Measurements from ENCODE around the gene DCLK2.

Gene DCLK2

DNA sequence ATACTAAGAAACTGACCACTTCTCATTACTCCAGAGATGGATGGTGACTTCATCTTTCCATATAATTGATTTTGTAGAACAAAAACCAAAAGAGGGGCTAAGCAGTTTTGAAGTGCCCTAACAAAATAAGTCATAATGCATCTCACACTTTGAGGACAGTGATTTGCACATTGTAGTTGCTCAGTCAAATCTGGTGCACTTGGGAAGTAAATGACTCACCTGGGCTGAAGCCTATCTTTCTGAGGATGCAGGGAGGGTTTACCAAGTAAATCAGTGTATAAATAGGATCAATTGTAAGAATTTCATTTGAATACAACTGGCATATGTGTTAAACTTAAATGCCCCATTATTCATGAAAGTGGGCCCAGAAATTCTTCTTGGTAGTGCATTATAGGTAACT is 134.2 kb downstream of the DCLK2 start:
- no peak for DNase-seq

DNA sequence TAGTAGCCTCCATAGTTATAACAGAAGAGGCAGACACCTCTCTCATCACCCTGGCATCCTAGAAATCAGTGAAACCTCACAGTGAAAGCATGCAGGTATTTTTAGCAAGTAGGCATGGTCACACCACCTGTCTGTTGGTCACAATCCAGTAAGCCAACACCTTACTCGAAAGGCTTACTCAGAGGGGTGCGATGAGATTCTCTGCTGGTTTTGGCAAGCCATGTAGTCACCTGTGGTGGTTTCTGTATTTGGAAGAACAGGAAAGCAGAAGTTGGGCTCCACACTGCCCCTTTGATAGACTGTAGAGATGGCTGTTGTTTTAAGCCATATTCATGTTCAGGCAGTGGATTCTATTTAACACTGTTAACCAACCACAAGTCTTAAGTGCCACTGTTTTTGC is 134.7 kb downstream of the DCLK2 start:
- no peak for DNase-seq

DNA sequence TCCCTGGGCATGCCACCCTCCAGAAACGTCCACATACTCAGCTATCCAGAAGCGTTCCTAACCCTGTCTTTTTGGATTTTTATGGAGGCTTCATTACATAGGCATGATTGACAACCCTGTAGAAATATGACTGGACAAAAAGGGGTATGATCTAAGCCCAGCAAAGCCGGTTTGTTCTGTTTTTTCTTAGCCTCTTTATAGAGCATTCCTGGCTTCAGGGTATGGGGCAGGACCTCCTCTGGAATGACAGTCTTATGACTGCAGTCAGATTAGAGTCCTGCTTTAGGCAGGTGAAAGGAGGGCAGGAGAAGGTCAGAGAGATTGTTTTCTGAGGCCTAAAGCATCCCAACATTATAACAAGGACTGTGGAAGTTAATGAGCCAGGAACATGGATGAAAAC is 137.4 kb downstream of the DCLK2 start:
- DNase-seq: no peak

DNA sequence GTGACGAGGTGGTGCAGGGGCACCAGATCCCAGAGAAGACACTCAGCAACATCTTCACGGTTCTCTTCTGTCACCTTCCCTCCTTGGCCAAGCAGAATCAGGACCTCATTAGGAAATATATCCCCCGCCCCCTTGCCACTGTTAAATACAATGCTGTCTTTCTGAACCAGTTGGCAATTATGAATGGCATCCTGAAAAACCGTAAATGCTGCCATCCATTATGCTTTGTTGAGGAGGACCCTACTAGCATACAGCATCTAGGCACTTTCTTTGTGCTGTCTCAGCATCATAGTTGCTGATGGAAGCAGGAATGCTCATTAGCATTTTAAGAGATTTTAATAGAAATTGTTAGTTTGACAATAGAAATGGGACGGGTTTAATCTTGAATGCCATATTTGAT is 138.5 kb downstream of the DCLK2 start:
- no peak for DNase-seq

DNA sequence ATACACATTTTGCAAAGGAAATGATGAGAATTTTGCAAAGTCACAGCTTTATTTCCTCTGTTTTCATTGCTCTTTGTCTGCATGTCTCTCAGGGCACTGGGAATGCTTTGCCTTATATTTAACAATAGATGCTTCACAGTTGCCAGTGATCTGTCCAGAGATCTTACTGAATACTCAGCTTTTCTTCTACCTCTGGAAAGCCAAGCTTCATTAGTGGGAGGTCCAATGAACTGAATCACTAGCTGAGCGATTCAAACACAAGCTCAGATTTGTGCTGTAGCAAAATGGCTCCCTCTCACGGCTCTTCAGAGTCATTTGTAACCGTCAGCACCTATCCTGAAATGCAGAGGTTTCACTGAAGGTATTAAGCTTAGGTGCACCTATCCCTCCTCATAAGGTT is 138.9 kb downstream of the DCLK2 start:
- DNase-seq: no peak

DNA sequence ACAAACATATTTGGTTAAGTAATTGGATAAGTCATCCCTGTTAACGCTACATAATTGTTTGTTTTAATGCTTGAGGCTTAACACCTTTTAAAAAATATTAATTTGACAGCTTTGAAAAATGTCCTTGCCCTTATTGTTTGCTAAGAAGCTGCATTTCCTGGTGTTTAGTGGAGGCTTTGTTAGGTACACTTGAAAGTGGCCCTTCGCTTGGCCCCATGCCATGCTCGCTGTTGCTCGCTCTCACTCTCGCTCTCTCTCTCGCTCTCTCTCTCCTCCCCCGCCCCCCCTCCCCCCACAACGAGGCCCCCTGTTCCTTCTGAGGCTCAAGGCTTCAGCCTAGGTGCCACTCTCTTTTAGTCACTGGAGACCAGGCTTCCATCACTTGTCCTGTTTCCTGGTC is 139.6 kb downstream of the DCLK2 start:
- no peak for DNase-seq

DNA sequence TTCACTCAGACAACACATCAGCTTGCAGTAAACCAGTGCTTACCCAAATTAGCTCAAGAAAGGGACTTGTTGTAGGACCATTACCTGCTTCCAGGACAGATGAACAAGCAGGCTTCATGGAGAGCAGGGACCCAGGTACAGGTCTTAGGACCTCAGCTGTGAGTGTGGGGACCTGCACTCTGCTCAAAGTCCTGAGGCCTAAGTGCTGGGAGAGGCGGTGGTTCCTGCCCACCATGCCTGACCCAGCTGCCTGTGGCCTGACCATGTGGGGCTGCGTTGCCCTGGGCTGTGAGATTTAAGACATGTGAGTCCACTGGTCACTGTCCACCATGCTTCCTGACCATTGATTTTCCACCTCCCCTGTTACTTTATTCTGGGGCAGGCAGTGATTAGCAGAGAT is 140.2 kb downstream of the DCLK2 start:
- no peak for DNase-seq

DNA sequence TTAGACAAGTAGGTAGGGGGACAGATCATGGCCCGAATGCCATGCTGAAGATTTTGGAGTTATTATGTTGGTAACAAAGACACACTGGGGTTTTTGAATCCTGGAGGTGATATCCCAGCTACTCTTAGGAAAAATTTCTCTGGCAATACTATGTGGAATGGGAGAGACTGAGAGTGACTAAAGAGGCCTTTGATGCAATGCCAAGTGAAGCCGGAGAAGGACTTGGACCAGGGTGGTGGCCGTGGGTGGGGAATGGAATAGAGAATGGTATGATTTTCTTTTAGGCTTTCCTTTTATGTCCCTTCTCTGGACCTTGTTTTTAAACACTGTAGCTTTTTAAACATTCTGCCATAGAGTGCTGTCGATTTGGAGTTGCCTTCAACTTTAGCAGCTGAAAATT is 141.6 kb downstream of the DCLK2 start:
- DNase-seq: no peak

DNA sequence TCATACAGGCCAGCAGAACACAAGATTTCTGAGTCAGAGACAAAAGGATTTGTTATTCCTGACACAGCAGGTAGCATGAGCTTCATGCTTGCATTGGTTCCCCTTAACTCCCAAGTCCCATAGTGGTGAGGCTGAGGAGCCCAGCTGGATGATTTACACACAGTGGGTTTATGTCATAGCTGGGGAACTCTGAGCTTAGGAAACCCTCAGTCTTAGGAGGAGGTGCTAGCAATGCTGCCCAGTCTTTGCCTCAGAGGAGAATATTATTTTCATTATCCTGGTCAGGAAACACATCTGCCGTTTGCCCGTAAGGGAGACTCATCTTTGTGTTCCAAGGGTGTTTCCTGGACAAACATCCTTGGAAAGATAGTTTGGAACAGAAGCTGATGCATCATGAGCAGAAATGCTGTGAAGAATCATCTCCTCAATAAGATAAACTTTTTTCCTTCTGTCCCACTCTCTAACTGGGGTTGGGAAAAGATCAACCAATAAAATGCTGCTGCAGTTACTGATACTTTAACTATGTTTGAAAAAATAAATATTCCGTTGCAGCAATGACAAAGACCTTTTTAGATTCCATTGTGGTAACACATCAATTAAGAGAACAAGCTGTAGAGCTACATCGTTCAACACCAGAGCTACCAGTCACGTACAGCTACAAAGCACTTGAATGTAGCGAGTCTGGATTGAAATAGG is 146.8 kb downstream of the DCLK2 start:
- no peak for DNase-seq

DNA sequence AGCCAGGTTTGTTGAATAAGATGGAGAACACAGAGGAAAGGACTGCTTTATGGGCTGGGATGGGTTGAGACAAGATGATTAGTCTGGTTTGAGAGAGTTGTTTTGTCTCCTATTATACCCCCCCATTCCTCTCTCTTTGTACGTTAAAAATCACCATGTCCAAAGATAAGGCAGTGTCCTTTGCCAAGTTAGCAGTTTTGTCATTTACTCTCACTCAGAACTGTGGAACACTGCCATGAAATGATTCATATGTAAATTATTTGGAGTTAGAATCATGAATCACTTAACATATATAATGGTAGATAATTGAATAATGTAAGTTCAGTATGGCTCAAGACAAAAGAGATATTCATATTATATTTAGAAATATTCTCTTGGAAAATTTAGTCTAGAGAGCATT is 151.3 kb downstream of the DCLK2 start:
- DNase-seq: no peak

DNA sequence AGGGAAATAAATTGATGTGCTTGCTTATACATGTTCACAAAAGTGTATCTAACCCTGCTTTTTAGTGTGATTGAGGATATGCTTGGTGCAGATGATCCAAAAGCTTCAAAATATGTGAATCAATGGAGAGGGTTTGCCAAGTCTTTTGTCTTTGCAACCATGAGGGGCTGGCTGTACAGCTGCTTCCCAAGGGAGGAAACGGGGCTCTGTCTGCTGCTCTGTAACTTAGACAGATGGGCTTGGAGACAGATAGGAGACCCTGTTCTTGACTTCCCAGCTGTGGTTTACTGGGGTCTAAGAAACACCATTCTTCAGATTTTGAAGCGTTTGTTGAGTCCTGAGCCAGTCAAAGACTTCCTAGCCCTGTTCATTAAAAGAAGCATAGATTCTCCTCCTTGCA is 152.3 kb downstream of the DCLK2 start:
- no peak for DNase-seq

DNA sequence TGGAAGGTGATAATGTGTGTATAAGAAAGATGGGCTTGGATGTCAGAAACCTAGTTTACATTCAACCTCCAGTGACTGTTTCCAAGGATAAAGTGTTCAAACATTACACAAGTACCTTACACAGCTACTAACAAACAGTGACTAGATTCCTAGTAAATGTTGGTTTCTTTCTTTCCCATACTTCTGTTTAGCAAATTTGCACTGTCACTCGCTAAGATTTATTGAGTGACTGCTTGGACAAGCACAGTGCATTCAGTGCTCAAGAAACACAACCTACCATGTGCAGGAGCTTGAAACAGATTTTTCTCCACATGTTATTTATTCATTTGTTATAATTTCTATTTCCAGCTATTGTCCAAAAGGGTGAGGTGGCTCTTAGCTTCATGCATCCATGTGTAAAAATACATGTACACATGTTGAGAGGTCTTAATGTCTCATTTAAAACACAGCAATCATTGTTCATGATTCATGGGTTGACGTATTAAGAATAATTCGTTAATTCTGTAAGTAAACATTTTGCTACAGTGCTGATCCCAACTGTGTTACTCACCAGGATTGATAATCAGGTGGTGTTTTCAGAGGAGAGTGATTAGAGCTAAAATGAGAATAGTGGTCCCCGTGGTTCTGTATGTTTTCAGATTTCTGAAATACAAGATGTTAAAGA is 153.0 kb downstream of the DCLK2 start:
- no peak for DNase-seq

DNA sequence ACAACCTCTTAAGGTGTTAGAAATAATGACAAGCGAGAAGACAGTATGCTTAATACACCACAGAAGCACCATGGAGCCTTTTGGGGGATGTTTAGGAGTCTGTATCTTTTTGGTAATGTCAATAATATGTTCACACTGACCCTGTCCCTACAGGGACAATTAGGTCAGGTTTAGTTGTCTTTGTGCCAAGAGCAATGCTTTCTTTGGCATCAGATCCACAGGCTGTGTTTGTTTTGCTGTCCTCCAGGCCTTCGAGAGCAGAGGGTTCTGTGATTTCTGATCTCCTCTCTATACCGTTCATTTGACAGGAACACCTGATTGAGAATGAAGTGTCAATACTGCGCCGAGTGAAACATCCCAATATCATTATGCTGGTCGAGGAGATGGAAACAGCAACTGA is 153.8 kb downstream of the DCLK2 start:
- no peak for DNase-seq

DNA sequence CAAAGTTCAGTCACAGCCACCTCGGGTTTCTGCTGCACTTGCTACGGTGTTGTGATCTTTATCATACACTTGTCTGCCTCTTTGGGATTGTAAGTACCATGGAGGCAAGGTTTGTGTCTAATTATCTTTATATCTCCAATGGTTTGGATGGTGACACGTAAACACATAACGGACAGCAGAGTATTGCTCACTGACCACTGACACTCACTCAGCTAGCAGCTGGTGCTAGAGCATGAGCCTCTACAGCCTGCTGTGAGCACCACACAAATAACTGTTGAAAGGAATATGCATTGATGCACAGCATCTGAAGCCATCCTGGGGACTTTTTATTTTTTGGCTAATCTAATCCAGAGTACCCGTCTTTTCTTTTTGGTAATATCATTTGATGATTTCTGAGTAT is 156.0 kb downstream of the DCLK2 start:
- DNase-seq: no peak

DNA sequence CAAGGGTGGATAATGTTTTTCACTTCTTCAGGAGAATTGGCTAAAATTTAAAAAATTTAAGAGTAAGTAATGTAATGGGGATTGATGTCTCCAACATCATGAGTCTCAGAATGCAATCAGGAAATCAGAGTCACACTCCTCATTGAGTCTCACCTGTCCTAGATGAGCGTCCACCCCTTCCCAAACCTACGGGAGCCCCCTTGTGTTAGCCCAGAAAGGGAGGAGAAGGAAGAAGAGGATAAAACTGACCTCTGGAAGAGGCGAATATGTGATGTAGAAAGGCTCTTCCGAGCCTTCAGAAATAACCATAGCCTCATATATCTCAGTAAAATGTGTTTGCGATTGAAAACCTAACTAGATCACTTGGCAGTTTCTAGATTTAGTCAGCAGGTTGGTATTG is 157.1 kb downstream of the DCLK2 start:
- DNase-seq: no peak

DNA sequence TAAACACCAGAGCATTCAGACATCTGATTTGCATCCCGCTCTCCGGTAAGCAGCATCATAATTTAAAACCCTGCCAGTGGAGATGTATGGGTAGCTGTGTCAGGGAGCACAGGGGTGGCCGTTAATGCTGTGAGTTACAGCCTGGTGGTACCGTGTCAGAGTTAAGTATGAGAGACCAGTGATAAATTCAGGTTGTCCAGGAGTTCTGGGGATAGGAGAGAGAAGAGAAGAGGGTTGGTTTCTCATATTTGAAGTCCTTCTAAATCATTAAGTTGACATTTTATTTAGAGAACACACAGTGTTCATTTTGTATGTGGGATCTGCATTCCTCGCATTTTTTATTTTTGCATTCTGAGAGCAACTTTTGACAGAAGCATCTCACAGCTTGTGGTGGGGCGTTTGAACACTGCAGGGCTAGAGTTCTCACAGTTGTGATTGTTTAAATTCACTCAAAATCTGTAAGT is 157.6 kb downstream of the DCLK2 start:
- no peak for DNase-seq

DNA sequence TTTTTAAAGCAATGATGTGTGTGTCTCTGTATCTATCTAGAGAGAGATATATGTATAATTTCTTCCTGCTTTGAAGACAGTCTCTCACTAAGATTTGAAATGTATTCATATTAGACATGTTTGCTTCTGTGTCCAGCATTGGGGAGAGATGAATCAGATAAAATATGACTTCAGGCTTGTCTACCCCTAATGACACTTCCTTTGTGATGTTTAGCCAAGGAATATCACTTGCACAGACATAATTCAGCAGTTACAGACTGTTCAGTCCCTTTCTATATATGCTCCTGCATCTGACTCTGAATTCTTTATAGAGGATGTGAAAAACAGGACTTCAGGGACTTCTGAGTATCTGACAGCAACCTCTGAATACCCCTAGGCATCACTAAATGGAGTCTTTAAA is 158.4 kb downstream of the DCLK2 start:
- no peak for DNase-seq

DNA sequence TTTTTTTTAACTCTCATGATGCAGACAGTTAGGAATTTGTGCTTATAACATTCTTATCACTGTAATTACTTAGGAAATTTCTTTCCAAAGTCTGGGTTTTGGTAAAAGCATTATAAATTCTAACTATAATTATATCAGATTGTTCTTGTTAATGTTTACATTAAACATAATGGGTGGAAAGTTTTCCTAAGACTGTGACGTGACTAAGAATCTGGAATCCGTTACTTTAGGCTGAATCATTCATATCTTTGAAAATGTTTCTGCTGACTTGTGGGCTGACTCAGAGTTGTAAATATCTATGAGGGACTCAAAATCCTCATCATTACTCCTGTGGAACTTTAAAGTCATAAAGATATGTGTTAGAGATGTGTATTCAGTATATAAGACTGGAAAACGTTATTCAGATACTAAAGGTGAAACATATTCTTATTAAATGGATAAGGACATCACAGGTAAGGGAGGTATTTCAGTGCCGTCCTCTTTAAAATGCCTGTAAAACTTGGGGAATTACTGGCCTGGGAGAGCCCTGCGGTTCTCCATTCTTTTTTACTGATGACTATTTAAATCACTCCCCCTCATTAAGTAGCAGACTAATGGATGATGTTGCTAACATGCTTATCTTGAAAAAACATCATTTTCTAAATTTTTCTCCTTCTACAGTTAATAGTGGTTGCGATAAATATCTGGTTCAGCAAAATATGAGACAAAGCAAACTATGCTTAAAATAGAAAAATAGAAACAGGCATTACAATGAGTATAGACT is 159.0 kb downstream of the DCLK2 start:
- DNase-seq: no peak

DNA sequence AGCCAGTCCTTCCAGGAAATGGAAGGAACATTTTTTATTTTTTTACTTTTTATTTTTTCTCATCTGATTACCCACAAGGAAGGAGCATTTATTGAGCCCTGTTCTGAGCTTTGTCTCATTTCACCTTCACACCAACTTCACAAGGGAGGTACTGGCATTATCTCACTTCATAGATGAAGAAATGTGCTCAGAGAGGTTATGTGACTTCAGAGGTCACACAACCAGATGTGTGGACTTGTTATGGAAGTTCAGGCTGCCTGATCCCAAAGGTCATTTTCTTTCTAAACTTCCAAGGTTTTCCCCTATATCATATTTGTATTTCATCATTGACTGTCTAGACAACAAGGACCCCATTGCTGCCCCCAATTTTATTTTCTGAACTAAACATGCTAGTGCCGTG is 160.3 kb downstream of the DCLK2 start:
- no peak for DNase-seq

DNA sequence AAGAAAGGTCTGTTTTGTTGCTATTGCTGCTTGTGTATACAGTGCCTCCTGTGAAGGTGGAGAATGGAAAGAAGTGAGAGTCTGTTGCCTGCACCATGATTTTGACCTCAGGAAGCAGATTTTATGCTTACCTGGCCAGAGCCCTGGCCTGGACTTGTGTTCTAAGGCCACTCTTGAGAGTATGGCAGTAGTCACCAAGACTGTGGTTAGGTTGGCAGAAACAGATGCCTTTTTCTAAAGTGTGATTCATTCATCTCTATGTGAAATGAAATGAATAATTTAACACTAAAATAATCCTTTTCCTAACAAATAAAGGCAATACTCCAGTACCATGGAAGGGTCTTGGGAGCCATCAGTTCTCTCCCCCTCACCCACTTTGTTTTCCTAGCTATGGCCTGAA is 161.8 kb downstream of the DCLK2 start:
- DNase-seq: no peak

DNA sequence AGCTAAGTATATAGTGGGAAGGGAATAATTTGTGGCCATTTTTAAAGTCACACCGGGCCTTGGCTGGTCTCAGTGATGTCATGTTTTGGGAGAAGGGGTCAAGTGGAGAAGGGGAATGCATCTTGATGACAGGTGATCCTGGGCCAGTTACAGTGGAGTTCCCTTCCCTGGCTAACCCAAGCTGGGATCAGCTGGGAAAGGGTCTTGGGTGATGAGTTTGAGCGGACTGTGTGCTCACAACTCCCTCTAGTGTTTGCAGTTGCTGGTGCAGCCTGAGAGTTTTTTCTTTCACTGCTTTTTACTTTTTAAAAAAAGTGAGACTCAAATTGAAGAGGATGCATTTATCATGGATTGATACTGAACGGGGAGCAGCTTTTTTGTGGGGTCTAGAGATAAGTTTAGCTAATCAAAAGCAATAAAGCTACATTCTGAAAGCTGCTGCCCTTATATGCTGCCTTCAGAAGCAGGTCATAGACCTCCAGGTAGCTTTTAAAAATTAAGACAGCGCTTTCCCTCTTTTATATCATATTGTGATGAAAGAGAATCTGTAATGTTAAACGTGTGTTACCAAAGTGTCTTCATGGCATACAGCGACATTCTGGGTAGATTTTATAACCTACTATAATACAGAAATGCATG is 164.7 kb downstream of the DCLK2 start:
- no peak for DNase-seq

DNA sequence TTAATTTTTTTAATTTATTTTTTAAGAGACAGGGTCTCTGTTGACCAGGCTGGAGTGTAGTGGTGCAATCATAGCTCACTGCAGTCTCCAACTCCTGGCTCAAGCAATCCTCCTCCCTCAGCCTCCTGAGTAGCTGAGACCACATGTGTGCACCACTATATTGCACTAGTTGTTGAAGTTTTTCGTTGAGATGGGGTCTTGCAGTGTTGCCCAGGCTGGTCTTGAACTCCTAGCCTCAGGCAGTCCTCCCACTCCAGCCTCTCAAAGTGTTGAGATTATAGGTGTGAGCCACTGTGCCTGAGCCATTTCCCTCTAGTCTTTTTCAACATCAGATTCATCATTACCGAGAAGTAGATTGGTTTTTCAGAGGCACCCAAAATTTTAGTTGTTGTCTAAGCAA is 165.7 kb downstream of the DCLK2 start:
- DNase-seq: no peak

DNA sequence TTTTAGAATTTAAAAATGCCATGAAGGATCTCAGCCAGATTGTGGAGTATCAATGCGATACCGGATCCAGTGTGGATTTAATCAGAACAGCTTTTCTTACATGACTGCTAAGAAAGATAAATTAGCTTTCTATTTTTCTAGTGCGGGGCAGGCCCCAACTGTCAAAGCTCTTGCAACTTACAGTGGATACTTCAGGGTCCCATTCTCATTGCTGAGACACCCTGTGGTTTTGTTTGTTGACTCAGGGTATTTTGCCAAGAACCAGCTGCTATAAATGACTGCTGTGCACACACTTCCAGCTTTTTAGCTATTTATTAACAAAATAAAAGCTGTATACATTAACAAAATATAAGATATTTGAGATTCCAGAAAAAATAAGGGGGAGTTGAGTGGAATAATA is 166.4 kb downstream of the DCLK2 start:
- DNase-seq: no peak

DNA sequence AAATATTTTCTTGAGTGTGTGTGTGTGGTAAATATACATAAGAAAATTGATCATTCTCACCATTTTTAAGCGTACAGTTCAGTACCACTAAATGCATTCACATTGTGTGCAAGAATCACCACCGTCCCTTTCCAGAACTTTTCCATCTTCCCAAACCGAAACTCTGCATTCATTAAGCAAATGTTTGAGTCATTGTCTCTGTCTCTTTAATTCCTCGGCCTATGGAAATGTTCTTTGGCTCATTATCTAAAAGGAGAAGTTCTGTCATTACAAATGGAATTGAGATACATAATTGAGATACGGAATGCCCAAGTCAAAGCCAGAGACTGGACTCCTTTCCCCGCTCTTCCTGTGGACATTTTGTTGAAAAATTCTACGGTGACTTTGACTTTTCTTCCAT is 168.9 kb downstream of the DCLK2 start:
- DNase-seq: no peak
